ENCODE measurements around the gene NRXN3. TPM values are rescaled to one million over a fixed set of nuclear protein-coding genes. Genes with fewer than 3 reads are reported as not detected.

NRXN3 gene
- total RNA-seq, 2 experiments from 2014 or later, result not detected

GRCh38 chr14:79404874-79405511 lies 1234.8 kb downstream of the NRXN3 start:
- Mint-ChIP-seq H3K27ac (no peak overlapping the region), H3K9me3 (no peaks in the 10 kb centered on the region), H3K4me3 (no peak overlapping the region), H3K36me3 (ENCODE audit: low read depth) (no peaks in the 10 kb centered on the region), H3K4me1 (no peaks in the 10 kb centered on the region), H3K27me3 (no peaks in the 10 kb centered on the region)
- ChIA-PET POLR2A (no interaction called here), CTCF (no interaction called here)
- no peak for DNase-seq

- no peak for DNase-seq
- Mint-ChIP-seq H3K36me3 (ENCODE audit: low read depth) (no peaks in the 10 kb centered on the region), H3K27ac (no peak overlapping the region), H3K9me3 (no peaks in the 10 kb centered on the region), H3K4me3 (no peak overlapping the region), H3K4me1 (no peaks in the 10 kb centered on the region), H3K27me3 (no peaks in the 10 kb centered on the region)
- CTCF ChIA-PET, result no interaction called here
- POLR2A ChIA-PET, result no interaction called here
Observed at GRCh38 chr14:79405512-79405910, 1235.3 kb downstream of the NRXN3 start.

- no peak for DNase-seq
- Mint-ChIP-seq H3K27me3 (no peaks in the 10 kb centered on the region), H3K4me3 (no peak overlapping the region), H3K9me3 (peaks cover 2% of the 10 kb centered on the region), H3K36me3 (ENCODE audit: low read depth) (no peaks in the 10 kb centered on the region), H3K27ac (no peak overlapping the region), H3K4me1 (no peaks in the 10 kb centered on the region)
- POLR2A ChIA-PET, result no interaction called here
- CTCF ChIA-PET, result no interaction called here
Observed at GRCh38 chr14:79407572-79407971, 1237.4 kb downstream of the NRXN3 start.

GRCh38 chr14:79408696-79409095 lies 1238.5 kb downstream of the NRXN3 start:
- Mint-ChIP-seq H3K4me1 (no peaks in the 10 kb centered on the region), H3K9me3 (peaks cover 4% of the 10 kb centered on the region), H3K4me3 (no peak overlapping the region), H3K27me3 (no peaks in the 10 kb centered on the region), H3K27ac (no peak overlapping the region), H3K36me3 (ENCODE audit: low read depth) (no peaks in the 10 kb centered on the region)
- CTCF ChIA-PET, result no interaction called here
- DNase-seq, result no peak
- POLR2A ChIA-PET, result no interaction called here

- H3K4me1 Mint-ChIP-seq, result no peaks in the 10 kb centered on the region
- CTCF ChIA-PET, result no interaction called here
- POLR2A ChIA-PET, result no interaction called here
Observed at GRCh38 chr14:79411403-79412174, 1241.4 kb downstream of the NRXN3 start.

GRCh38 chr14:79412822-79413221 lies 1242.6 kb downstream of the NRXN3 start:
- Mint-ChIP-seq H3K4me3 (no peak overlapping the region), H3K4me1 (no peaks in the 10 kb centered on the region), H3K27ac (no peak overlapping the region), H3K9me3 (peaks cover 4% of the 10 kb centered on the region), H3K27me3 (no peaks in the 10 kb centered on the region), H3K36me3 (ENCODE audit: low read depth) (no peaks in the 10 kb centered on the region)
- ChIA-PET CTCF (no interaction called here), POLR2A (no interaction called here)
- DNase-seq, result no peak

More at GRCh38 chr14:79411403-79412174, 1241.4 kb downstream of the NRXN3 start:
- peaks cover 4% of the 10 kb centered on the region for H3K9me3 Mint-ChIP-seq
- no peaks in the 10 kb centered on the region for H3K27me3 Mint-ChIP-seq
- H3K27ac Mint-ChIP-seq, result no peak overlapping the region
- H3K36me3 Mint-ChIP-seq (ENCODE audit: low read depth), result no peaks in the 10 kb centered on the region
- DNase-seq, result no peak
- H3K4me3 Mint-ChIP-seq, result no peak overlapping the region

GRCh38 chr14:79413734-79414428 lies 1243.7 kb downstream of the NRXN3 start:
- POLR2A ChIA-PET, result no interaction called here
- Mint-ChIP-seq H3K4me1 (no peaks in the 10 kb centered on the region), H3K9me3 (peaks cover 6% of the 10 kb centered on the region), H3K27me3 (no peaks in the 10 kb centered on the region), H3K36me3 (ENCODE audit: low read depth) (no peaks in the 10 kb centered on the region), H3K4me3 (no peak overlapping the region), H3K27ac (no peak overlapping the region)
- CTCF ChIA-PET, result no interaction called here
- DNase-seq, result no peak

GRCh38 chr14:79415726-79416125 lies 1245.6 kb downstream of the NRXN3 start:
- Mint-ChIP-seq H3K27ac (no peak overlapping the region), H3K4me3 (no peak overlapping the region), H3K9me3 (peaks cover 6% of the 10 kb centered on the region), H3K36me3 (ENCODE audit: low read depth) (no peaks in the 10 kb centered on the region), H3K27me3 (no peaks in the 10 kb centered on the region), H3K4me1 (no peaks in the 10 kb centered on the region)
- DNase-seq, result no peak
- ChIA-PET POLR2A (no interaction called here), CTCF (no interaction called here)

- Mint-ChIP-seq H3K9me3 (peaks cover 3% of the 10 kb centered on the region), H3K36me3 (ENCODE audit: low read depth) (no peaks in the 10 kb centered on the region), H3K27ac (no peak overlapping the region), H3K27me3 (no peaks in the 10 kb centered on the region), H3K4me1 (no peaks in the 10 kb centered on the region), H3K4me3 (no peak overlapping the region)
- ChIA-PET CTCF (no interaction called here), POLR2A (no interaction called here)
- no peak for DNase-seq
Observed at GRCh38 chr14:79417961-79418360, 1247.8 kb downstream of the NRXN3 start.

GRCh38 chr14:79418649-79419415 lies 1248.7 kb downstream of the NRXN3 start:
- POLR2A ChIA-PET, result no interaction called here

GRCh38 chr14:79419571-79420327 lies 1249.6 kb downstream of the NRXN3 start:
- CTCF ChIA-PET, result interaction anchor here (0.5 kb wide), 1 partner anchor 663 kb away, joined by 4 read pairs; no protein-coding TSS in a partner anchor
- Mint-ChIP-seq H3K27ac (no peak overlapping the region), H3K4me3 (no peak overlapping the region), H3K4me1 (no peaks in the 10 kb centered on the region), H3K9me3 (peaks cover 2% of the 10 kb centered on the region), H3K27me3 (no peaks in the 10 kb centered on the region), H3K36me3 (ENCODE audit: low read depth) (no peaks in the 10 kb centered on the region)
- DNase-seq, result no peak
- POLR2A ChIA-PET, result no interaction called here

More at GRCh38 chr14:79418649-79419415, 1248.7 kb downstream of the NRXN3 start:
- Mint-ChIP-seq H3K4me3 (no peak overlapping the region), H3K4me1 (no peaks in the 10 kb centered on the region), H3K36me3 (ENCODE audit: low read depth) (no peaks in the 10 kb centered on the region), H3K27me3 (no peaks in the 10 kb centered on the region), H3K9me3 (peaks cover 2% of the 10 kb centered on the region), H3K27ac (no peak overlapping the region)
- CTCF ChIA-PET, result interaction anchor here (0.5 kb wide), 1 partner anchor 662 kb away, joined by 4 read pairs; no protein-coding TSS in a partner anchor
- DNase-seq, result no peak

- ChIA-PET CTCF (no interaction called here), POLR2A (no interaction called here)
- H3K4me1 Mint-ChIP-seq, result no peaks in the 10 kb centered on the region
Observed at GRCh38 chr14:79420725-79421124, 1250.6 kb downstream of the NRXN3 start.

More at GRCh38 chr14:79420725-79421124, 1250.6 kb downstream of the NRXN3 start:
- no peak for DNase-seq
- H3K9me3 Mint-ChIP-seq, result peaks cover 2% of the 10 kb centered on the region
- no peak overlapping the region for H3K4me3 Mint-ChIP-seq
- H3K36me3 Mint-ChIP-seq (ENCODE audit: low read depth), result no peaks in the 10 kb centered on the region
- H3K27ac Mint-ChIP-seq, result no peak overlapping the region
- no peaks in the 10 kb centered on the region for H3K27me3 Mint-ChIP-seq
